ENCODE data around the gene CDH22. TPM values are rescaled to one million over a fixed set of nuclear protein-coding genes. Genes with fewer than 3 reads are reported as not detected.

CDH22 gene
- total RNA-seq, 1 donor from 2014 or later: 0.13 TPM

DNA sequence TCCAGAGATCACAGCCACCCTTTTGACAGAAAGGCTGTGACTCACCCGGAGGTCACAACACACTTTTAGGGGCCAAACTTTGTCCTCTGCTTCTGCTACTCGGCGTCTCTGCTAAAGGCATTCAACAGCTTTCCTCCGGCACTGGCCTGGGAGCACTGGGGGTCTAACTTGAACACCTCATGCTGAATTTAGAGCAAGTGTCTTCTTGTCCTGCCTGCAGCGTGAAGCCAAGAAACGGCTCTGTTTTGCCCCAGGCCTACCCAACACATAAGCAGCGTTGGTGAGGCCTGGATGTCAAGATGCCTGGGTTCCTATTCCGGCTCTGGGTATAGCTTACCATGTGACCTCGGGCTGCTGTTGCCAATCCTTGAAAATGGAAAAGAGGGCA is 2.3 kb downstream of the CDH22 start:
- H3K27me3 Mint-ChIP-seq (ENCODE audit: insufficient read depth, low read depth): peaks cover 59% of the 10 kb centered on the region

DNA sequence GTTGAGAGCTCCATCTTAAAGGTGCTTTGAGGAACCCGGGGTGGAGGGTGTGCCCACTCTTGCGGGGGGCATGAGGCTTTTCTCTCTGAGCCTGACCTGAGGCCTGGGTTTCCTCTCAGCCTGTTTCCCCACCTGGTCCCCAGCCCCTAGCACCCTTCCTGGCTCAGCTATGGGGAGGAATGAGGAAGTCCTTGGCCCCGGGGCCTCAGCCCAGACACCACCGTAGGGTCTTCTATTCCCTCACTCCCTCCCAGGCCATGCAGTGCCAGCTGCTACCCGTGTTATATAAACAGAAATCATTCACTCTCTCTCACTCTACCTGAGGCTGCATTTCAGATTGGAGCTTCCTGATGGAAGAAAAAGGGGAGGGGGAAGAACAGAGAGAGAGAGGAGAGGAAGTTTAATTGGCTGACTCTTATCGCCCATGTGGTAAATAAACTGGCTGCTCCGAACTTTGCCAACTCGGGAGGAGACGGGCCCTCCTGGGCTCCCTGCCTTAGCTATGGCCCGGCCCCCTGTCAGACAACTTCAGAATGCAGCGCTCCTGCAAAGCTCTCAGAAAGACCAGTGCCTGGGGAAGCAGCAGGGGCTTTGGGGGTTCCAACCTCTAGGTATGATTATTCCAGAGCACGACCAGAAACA is 2.8 kb downstream of the CDH22 start:
- TF ChIP-seq, protein P1, sequence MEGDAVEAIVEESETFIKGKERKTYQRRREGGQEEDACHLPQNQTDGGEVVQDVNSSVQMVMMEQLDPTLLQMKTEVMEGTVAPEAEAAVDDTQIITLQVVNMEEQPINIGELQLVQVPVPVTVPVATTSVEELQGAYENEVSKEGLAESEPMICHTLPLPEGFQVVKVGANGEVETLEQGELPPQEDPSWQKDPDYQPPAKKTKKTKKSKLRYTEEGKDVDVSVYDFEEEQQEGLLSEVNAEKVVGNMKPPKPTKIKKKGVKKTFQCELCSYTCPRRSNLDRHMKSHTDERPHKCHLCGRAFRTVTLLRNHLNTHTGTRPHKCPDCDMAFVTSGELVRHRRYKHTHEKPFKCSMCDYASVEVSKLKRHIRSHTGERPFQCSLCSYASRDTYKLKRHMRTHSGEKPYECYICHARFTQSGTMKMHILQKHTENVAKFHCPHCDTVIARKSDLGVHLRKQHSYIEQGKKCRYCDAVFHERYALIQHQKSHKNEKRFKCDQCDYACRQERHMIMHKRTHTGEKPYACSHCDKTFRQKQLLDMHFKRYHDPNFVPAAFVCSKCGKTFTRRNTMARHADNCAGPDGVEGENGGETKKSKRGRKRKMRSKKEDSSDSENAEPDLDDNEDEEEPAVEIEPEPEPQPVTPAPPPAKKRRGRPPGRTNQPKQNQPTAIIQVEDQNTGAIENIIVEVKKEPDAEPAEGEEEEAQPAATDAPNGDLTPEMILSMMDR (IDR thresholded peaks at IDR 0.05): no peak
- no peaks in the 10 kb centered on the region for H3K36me3 ChIP-seq
- Mint-ChIP-seq H3K27me3 (ENCODE audit: insufficient read depth, low read depth) (peaks cover 57% of the 10 kb centered on the region), H3K27ac (no peak overlapping the region), H3K4me3 (no peak overlapping the region), H3K9me3 (no peaks in the 10 kb centered on the region), H3K4me1 (no peaks in the 10 kb centered on the region), H3K36me3 (peaks cover 2% of the 10 kb centered on the region)
- H3K79me2 ChIP-seq (ENCODE audit: low read depth): no peaks in the 10 kb centered on the region
- H3K27me3 ChIP-seq: peaks cover 76% of the 10 kb centered on the region
- no peaks in the 10 kb centered on the region for H3K9me3 ChIP-seq (ENCODE audit: low read depth)
- peaks cover 5% of the 10 kb centered on the region for H3K4me1 ChIP-seq
- DNase-seq (ENCODE audit: low spot score): no peak
- H4K20me1 ChIP-seq (ENCODE audit: low read depth): peaks cover 3% of the 10 kb centered on the region
- H3K9ac ChIP-seq: no peak overlapping the region
- H2AFZ ChIP-seq (replicated peaks): no peak overlapping the region
- no peak overlapping the region for H3K4me3 ChIP-seq
- H3K4me2 ChIP-seq: no peak overlapping the region
- peaks cover 7% of the 10 kb centered on the region for H3F3A ChIP-seq (ENCODE audit: low read depth)
- H3K27ac ChIP-seq: no peak overlapping the region

More for the DNA sequence above, 2.3 kb downstream of the CDH22 start:
- H3K4me3 ChIP-seq: no peak overlapping the region
- no peaks in the 10 kb centered on the region for H3K4me1 Mint-ChIP-seq
- H3K36me3 Mint-ChIP-seq: peaks cover 2% of the 10 kb centered on the region
- no peak for DNase-seq (ENCODE audit: low spot score)
- H3K9me3 ChIP-seq (ENCODE audit: low read depth): no peaks in the 10 kb centered on the region
- H3K4me3 Mint-ChIP-seq: no peak overlapping the region
- H3K79me2 ChIP-seq (ENCODE audit: low read depth): no peaks in the 10 kb centered on the region
- no peaks in the 10 kb centered on the region for H3K36me3 ChIP-seq
- no peak overlapping the region for H3K27ac ChIP-seq
- no peak overlapping the region for H3K4me2 ChIP-seq
- peaks cover 5% of the 10 kb centered on the region for H3K4me1 ChIP-seq
- no peak overlapping the region for H3K27ac Mint-ChIP-seq
- TF ChIP-seq EZH2phosphoT487 (IDR thresholded peaks at IDR 0.05) (no peak), EZH2 (IDR thresholded peaks at IDR 0.05) (no peak)
- H2AFZ ChIP-seq (replicated peaks): no peak overlapping the region
- peaks cover 3% of the 10 kb centered on the region for H4K20me1 ChIP-seq (ENCODE audit: low read depth)
- H3K9me3 Mint-ChIP-seq: no peaks in the 10 kb centered on the region
- peaks cover 11% of the 10 kb centered on the region for H3F3A ChIP-seq (ENCODE audit: low read depth)
- peaks cover 81% of the 10 kb centered on the region for H3K27me3 ChIP-seq
- H3K9ac ChIP-seq: no peak overlapping the region

- no peak for DNase-seq (ENCODE audit: low spot score)
- H3K4me2 ChIP-seq: no peak overlapping the region
- H3K27me3 ChIP-seq: peaks cover 70% of the 10 kb centered on the region
- H2AFZ ChIP-seq (replicated peaks): no peak overlapping the region
- Mint-ChIP-seq H3K4me3 (no peak overlapping the region), H3K9me3 (no peaks in the 10 kb centered on the region), H3K27me3 (ENCODE audit: insufficient read depth, low read depth) (peaks cover 53% of the 10 kb centered on the region), H3K4me1 (no peaks in the 10 kb centered on the region), H3K27ac (no peak overlapping the region), H3K36me3 (peaks cover 2% of the 10 kb centered on the region)
- H4K20me1 ChIP-seq (ENCODE audit: low read depth): peaks cover 1% of the 10 kb centered on the region
- H3K9ac ChIP-seq: no peak overlapping the region
- no peaks in the 10 kb centered on the region for H3K36me3 ChIP-seq
- peaks cover 5% of the 10 kb centered on the region for H3K4me1 ChIP-seq
- peaks cover 7% of the 10 kb centered on the region for H3F3A ChIP-seq (ENCODE audit: low read depth)
- H3K79me2 ChIP-seq (ENCODE audit: low read depth): no peaks in the 10 kb centered on the region
- H3K27ac ChIP-seq: no peak overlapping the region
- TF ChIP-seq EZH2 (IDR thresholded peaks at IDR 0.05) (no peak), EZH2phosphoT487 (IDR thresholded peaks at IDR 0.05) (no peak)
- H3K4me3 ChIP-seq: no peak overlapping the region
- no peaks in the 10 kb centered on the region for H3K9me3 ChIP-seq (ENCODE audit: low read depth)
Measured at GRCh38 chr20:46304852-46305251, 3.4 kb downstream of the CDH22 start.

DNA sequence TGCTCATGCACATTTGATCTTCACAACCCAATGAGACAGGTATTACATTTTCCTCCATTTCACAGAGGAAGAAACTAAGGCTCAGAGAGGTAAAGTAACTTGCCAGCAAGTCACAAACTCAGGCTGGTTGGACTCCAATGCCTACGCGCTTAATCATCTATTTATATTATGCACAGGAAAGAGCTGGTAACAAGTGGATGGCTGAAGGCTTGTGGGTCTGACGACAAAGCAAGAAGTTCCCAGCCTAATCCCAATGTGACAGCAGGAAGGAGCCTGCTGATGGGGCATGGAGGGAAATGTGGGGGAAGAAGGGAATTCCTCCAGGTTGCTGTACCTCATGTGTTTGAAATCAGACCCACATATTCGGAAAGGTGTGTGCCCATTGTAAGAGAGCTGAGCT is 3.9 kb downstream of the CDH22 start:
- Histone ChIP-seq H2AFZ (replicated peaks) (no peak overlapping the region), H3K79me2 (ENCODE audit: low read depth) (no peaks in the 10 kb centered on the region), H3K27me3 (peaks cover 65% of the 10 kb centered on the region), H3F3A (ENCODE audit: low read depth) (peaks cover 7% of the 10 kb centered on the region), H3K9ac (no peak overlapping the region), H3K4me2 (no peak overlapping the region), H3K4me1 (peaks cover 5% of the 10 kb centered on the region), H4K20me1 (ENCODE audit: low read depth) (no peaks in the 10 kb centered on the region), H3K4me3 (no peak overlapping the region), H3K9me3 (ENCODE audit: low read depth) (no peaks in the 10 kb centered on the region), H3K27ac (no peak overlapping the region), H3K36me3 (no peaks in the 10 kb centered on the region)
- TF ChIP-seq, protein P1 (IDR thresholded peaks at IDR 0.05): no peak
- TF ChIP-seq EZH2phosphoT487 (IDR thresholded peaks at IDR 0.05): no peak
- TF ChIP-seq EZH2 (IDR thresholded peaks at IDR 0.05): no peak
- H3K36me3 Mint-ChIP-seq: peaks cover 2% of the 10 kb centered on the region
- no peak for DNase-seq (ENCODE audit: low spot score)
- no peaks in the 10 kb centered on the region for H3K4me1 Mint-ChIP-seq
- no peak overlapping the region for H3K4me3 Mint-ChIP-seq
- H3K27me3 Mint-ChIP-seq (ENCODE audit: insufficient read depth, low read depth): peaks cover 48% of the 10 kb centered on the region
- no peak overlapping the region for H3K27ac Mint-ChIP-seq
- H3K9me3 Mint-ChIP-seq: no peaks in the 10 kb centered on the region
